BLaER1 (cell line): Measurements from ENCODE around the gene FHIP2A.

Source experiments
- H3K27ac ChIP-seq: shearing (Covaris generic); formaldehyde crosslinking; 2 replicates; pipeline ENCODE4 v1.8.1; 2022
- H3K27me3 ChIP-seq: shearing (Covaris generic); formaldehyde crosslinking; 2 replicates; pipeline ENCODE4 v1.8.1; 2022
- H3K36me3 ChIP-seq: shearing (Covaris generic); formaldehyde crosslinking; 2 replicates; pipeline ENCODE4 v1.8.1; 2022
- H3K4me1 ChIP-seq: shearing (Covaris generic); formaldehyde crosslinking; 2 replicates; pipeline ENCODE4 v1.8.1; 2022
- H3K4me2 ChIP-seq: shearing (Covaris generic); formaldehyde crosslinking; 2 replicates; pipeline ENCODE4 v1.8.1; 2022
- H3K4me3 ChIP-seq: shearing (Covaris generic); formaldehyde crosslinking; 2 replicates; pipeline ENCODE4 v1.8.1; 2022
- H3K9ac ChIP-seq: shearing (Covaris generic); formaldehyde crosslinking; 2 replicates; pipeline ENCODE4 v1.8.1; 2022
- H3K9me3 ChIP-seq: shearing (Covaris generic); formaldehyde crosslinking; 2 replicates; pipeline ENCODE4 v1.8.1; 2022
- H4K20me1 ChIP-seq: shearing (Covaris generic); formaldehyde crosslinking; 2 replicates; pipeline ENCODE4 v1.8.1; 2022
- Cebpa-rat ChIP-seq: shearing (Covaris generic); IDR thresholded peaks from 2 replicates; pipeline ENCODE4 v1.8.1; 2022

The FHIP2A gene

DNA sequence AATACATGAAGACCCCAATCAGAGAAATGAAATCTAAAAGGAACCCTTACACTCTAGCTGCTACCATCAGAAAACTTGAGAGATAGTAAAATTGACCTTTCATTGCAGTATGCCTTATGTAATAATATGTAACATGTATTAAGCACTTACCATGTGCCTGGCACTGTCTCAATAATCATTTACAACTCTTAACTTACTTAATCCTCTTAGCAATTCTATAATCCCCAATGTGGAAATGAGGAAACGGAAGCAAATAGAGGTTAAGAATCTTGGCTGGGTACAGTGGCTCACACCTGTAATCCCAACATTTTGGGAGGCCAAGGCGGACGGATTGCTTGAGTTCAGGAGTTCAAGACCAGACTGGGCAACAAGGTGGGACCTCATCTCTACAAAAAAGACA, 29.8 kb upstream of the FHIP2A start:
- Histone ChIP-seq H3K9me3 (peaks cover 5% of the 10 kb centered on the region; the same call in 1 of the 2 replicates), H3K27me3 (no peaks in the 10 kb centered on the region), H3K36me3 (no peaks in the 10 kb centered on the region), H3K9ac (no peak overlapping the region), H3K4me2 (no peak overlapping the region), H3K27ac (no peak overlapping the region), H3K4me1 (no peaks in the 10 kb centered on the region), H3K4me3 (no peak overlapping the region), H4K20me1 (no peaks in the 10 kb centered on the region)
- no peak for TF ChIP-seq Cebpa-rat

DNA sequence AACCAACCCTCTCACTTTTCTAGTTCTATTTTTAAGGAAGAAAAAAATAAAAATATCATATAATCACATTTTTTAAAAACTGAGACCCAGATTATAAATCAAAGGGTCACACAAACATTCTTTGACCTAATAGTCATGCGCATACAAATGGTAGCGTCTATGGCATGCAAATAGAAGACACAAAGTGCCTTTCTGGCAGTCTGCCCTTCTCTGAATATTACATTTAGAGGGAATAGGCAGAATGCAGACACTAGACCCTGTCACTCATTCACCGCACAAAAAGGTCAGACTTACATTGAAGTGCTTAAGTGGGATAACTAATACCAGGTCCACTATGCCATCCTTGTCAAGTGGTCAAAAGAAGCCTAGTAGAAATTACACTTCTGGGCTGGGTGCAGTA, 26.5 kb upstream of the FHIP2A start:
- Histone ChIP-seq H3K4me1 (no peaks in the 10 kb centered on the region), H3K9me3 (peaks cover 9% of the 10 kb centered on the region; the same call in 1 of the 2 replicates), H4K20me1 (no peaks in the 10 kb centered on the region), H3K9ac (no peak overlapping the region), H3K27me3 (no peaks in the 10 kb centered on the region), H3K27ac (no peak overlapping the region), H3K36me3 (no peaks in the 10 kb centered on the region), H3K4me2 (no peak overlapping the region), H3K4me3 (no peak overlapping the region)
- TF ChIP-seq Cebpa-rat: no peak

DNA sequence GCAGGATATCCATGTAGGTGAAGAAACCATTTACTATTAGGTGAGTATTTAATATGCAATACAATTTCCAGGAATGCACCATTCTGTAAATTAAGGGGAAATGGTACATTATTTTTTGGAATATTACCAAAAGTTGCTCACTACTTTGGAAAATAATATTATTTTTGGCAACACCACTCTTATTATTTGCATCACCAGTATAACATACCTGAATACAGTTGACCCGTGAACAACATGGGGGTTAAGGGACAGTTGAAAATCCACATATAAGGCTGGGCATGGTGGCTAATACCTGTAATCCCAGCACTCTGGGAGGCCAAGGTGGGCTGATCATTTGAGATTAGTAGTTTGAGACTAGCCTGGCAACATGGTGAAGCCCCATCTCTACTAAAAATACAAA, 21.2 kb upstream of the FHIP2A start:
- Histone ChIP-seq H4K20me1 (no peaks in the 10 kb centered on the region), H3K9me3 (peaks cover 9% of the 10 kb centered on the region; the same call in 1 of the 2 replicates), H3K9ac (no peak overlapping the region), H3K4me2 (peak overlapping the region; percentile 74), H3K4me3 (no peak overlapping the region), H3K27ac (no peak overlapping the region), H3K4me1 (peaks cover 20% of the 10 kb centered on the region), H3K36me3 (no peaks in the 10 kb centered on the region), H3K27me3 (no peaks in the 10 kb centered on the region)
- no peak for TF ChIP-seq Cebpa-rat

DNA sequence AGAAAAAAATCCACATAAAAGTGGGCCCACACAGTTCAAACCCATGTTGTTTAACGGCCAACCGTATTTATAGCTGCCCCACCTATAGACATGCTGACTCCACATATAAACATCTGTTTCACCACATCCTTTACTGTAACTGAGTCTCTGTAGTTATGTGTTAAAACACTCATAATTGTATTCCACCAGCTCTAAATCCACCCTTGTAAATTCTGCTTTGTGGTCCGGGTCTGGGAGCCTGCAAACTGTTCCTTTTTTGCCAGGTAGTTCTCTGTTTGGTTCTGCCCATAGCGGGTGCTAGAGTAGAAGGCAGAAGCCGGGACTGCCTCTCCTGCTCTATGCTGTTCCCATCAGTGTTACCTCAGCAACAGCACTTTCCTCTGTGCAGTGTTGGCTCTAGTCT, 20.2 kb upstream of the FHIP2A start:
- Histone ChIP-seq H3K4me2 (peak overlapping the region; percentile 74), H3K9ac (no peak overlapping the region), H3K27ac (no peak overlapping the region)

DNA sequence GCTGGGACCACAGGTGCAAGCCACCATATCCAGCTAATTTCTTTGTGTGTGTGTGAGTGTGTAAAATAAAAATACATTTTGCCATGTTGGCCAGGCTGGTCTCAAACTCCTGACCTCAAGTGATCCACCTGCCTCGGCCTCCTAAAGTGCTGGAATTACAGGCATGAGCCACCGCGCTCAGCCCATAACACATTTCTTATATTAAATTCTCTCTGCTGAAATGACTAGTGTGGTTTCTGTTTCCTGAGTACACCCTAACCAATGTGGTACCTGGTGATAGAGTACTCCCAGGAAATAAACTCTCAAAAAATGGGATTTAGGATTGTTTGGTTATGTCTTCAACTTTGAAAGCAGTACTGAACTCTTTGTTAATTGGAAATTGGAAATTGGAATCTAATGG, 19.4 kb upstream of the FHIP2A start:
- H3K27ac ChIP-seq: no peak overlapping the region
- H3K36me3 ChIP-seq: no peaks in the 10 kb centered on the region
- H3K4me2 ChIP-seq: peak overlapping the region; percentile 74; the same call in 1 of the 2 replicates
- H3K27me3 ChIP-seq: no peaks in the 10 kb centered on the region
- no peak overlapping the region for H3K9ac ChIP-seq
- no peak for TF ChIP-seq Cebpa-rat
- no peak overlapping the region for H3K4me3 ChIP-seq
- no peaks in the 10 kb centered on the region for H4K20me1 ChIP-seq
- peaks cover 20% of the 10 kb centered on the region for H3K4me1 ChIP-seq
- H3K9me3 ChIP-seq: peaks cover 4% of the 10 kb centered on the region; the same call in 1 of the 2 replicates

More for the DNA sequence above, 20.2 kb upstream of the FHIP2A start:
- no peak overlapping the region for H3K4me3 ChIP-seq
- H3K9me3 ChIP-seq: peaks cover 5% of the 10 kb centered on the region; the same call in 1 of the 2 replicates
- no peak for TF ChIP-seq Cebpa-rat
- H3K27me3 ChIP-seq: no peaks in the 10 kb centered on the region
- no peaks in the 10 kb centered on the region for H3K36me3 ChIP-seq
- H4K20me1 ChIP-seq: no peaks in the 10 kb centered on the region
- H3K4me1 ChIP-seq: peaks cover 20% of the 10 kb centered on the region

DNA sequence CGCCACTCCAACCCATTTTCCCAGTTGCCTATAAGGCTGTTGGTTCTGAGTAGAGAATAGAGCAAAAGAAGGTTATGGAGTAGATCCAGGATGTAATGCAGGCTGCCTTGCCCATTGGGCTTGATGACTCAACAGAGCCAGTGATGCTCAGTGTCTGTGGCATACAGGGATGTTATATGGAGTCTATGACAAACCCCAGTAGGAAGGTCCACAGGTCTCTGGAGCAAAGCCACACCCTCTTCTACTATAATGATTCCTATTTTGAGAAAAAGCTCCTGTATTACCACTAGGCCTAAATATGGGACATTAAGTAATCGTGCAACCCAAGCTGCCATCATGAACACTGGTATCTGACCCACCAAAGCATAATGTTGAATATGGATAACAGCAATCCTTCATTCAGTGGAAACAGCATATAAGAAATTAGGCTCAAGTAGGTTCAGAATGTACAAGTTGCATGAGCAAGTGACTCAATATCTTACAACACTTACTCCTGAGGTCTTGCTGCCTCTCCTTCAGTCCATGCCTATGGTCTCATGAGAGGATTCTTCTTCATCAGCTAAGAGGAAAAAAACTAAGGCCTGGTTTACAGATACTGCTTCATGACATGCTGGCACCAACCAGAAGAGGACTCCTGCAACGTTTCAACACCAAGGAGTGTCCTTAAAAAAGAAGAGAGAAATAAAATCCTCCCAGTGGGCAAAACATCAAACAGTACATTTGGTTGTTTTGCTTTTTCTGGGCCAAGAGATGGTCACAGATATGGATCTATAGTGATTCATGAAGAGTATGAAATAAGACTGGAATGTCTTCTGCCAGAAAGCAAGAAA, 14.8 kb upstream of the FHIP2A start:
- H3K4me1 ChIP-seq: peaks cover 6% of the 10 kb centered on the region
- no peak overlapping the region for H3K9ac ChIP-seq
- H3K36me3 ChIP-seq: no peaks in the 10 kb centered on the region
- H3K27ac ChIP-seq: no peak overlapping the region
- H3K4me3 ChIP-seq: no peak overlapping the region
- H4K20me1 ChIP-seq: no peaks in the 10 kb centered on the region
- H3K27me3 ChIP-seq: no peaks in the 10 kb centered on the region
- no peak for TF ChIP-seq Cebpa-rat
- no peak overlapping the region for H3K4me2 ChIP-seq
- H3K9me3 ChIP-seq: no peaks in the 10 kb centered on the region

DNA sequence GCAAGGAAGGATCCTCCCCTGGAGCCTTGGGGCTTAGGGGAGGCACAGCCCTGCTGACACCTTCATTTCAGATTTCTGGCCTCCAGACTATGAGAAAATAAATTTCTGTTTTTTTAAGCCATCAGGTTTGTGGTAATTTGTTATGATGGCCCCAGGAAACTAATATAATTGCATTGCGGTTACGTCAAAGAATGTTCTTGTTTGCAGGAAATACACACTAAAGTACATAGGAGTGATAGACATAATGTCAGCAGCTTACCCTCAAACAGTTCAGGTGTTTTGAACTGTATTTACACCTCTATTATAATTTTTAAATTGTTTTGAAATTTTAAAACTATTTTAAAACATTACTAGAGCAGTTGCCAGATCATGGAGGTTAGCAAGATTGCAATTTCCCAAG, 12.6 kb upstream of the FHIP2A start:
- H3K4me1 ChIP-seq: no peaks in the 10 kb centered on the region
- TF ChIP-seq Cebpa-rat: no peak

DNA sequence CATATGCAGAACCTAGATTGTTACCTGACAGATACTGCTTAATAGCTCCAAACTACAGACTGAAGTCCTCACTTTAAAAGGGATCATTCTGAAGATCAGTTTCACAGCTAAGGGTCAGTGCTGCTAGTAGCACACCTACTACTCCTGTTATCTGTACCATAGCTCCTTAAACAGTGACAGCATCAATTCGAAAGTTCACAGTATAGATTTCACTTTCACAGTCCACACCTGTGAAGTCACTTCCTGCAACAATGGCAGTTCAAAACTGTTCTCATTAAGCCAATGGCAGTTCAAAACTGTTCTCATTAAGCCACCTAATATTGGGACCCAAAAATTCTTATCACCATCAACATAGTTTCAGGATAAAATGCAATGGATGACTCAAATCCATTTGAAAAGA, 10.7 kb upstream of the FHIP2A start:
- H3K4me2 ChIP-seq: no peak overlapping the region
- H3K27me3 ChIP-seq: no peaks in the 10 kb centered on the region
- no peaks in the 10 kb centered on the region for H3K9me3 ChIP-seq
- TF ChIP-seq Cebpa-rat: no peak
- H3K4me1 ChIP-seq: no peaks in the 10 kb centered on the region
- no peaks in the 10 kb centered on the region for H4K20me1 ChIP-seq
- no peaks in the 10 kb centered on the region for H3K36me3 ChIP-seq
- H3K4me3 ChIP-seq: no peak overlapping the region
- no peak overlapping the region for H3K27ac ChIP-seq
- H3K9ac ChIP-seq: no peak overlapping the region

More for the DNA sequence above, 12.6 kb upstream of the FHIP2A start:
- Histone ChIP-seq H3K9ac (no peak overlapping the region), H3K4me3 (no peak overlapping the region), H3K36me3 (no peaks in the 10 kb centered on the region), H3K9me3 (no peaks in the 10 kb centered on the region), H3K4me2 (no peak overlapping the region), H4K20me1 (no peaks in the 10 kb centered on the region), H3K27ac (no peak overlapping the region), H3K27me3 (no peaks in the 10 kb centered on the region)

DNA sequence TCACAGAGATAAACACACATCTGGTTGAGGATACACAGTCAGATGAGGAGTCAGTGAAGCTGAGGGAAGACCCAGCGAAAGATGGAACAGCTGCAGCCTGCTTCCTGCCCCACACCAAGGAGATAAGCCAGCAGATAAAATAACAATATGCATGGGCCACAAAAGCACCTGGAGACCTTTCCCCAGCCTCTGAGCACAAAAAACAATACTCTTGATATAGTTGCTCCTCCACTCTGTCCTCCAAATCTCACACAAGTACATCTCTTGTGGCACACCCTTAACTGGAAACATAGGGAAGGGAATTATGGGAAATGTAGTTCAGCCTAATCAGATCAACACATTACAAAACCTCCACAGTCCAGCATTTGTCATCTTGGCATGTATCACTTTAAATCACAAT, 9.7 kb upstream of the FHIP2A start:
- H3K36me3 ChIP-seq: no peaks in the 10 kb centered on the region
- H3K4me2 ChIP-seq: no peak overlapping the region
- no peaks in the 10 kb centered on the region for H3K9me3 ChIP-seq
- no peaks in the 10 kb centered on the region for H3K4me1 ChIP-seq
- H3K27ac ChIP-seq: no peak overlapping the region
- H4K20me1 ChIP-seq: no peaks in the 10 kb centered on the region
- no peak overlapping the region for H3K9ac ChIP-seq
- H3K4me3 ChIP-seq: no peak overlapping the region
- TF ChIP-seq Cebpa-rat: no peak
- no peaks in the 10 kb centered on the region for H3K27me3 ChIP-seq

DNA sequence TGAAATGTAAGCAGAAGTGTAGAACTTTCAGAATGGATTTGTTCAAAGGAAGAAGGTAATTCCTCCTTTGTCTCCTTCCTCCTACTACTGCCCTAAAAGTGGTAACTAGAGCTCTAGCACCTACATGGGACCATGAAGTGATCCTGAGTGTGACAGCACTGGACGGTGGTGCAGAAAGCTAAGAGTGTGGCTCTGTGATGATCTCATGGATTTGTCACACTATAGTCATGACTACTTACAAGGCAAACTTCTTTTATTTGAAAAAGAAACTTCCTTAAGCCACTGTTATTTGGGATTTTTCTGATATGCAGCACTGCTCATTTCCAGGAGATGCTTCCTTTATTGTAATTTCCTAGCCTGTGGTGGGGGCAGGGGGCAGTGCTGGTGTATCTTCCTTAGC, 5.8 kb upstream of the FHIP2A start:
- Histone ChIP-seq H3K27ac (no peak overlapping the region), H3K4me3 (no peak overlapping the region), H3K4me2 (no peak overlapping the region), H3K9ac (no peak overlapping the region), H4K20me1 (no peaks in the 10 kb centered on the region), H3K36me3 (no peaks in the 10 kb centered on the region), H3K4me1 (no peaks in the 10 kb centered on the region), H3K27me3 (no peaks in the 10 kb centered on the region), H3K9me3 (no peaks in the 10 kb centered on the region)
- no peak for TF ChIP-seq Cebpa-rat
